Measurements from ENCODE around the gene GMNC.
A peak's percentile ranks its signal among the peaks of the same experiment; 100 is the strongest.
"Not testable (repeated sequence)": the region's sequence is repeated elsewhere in the genome, so short reads cannot be mapped to it uniquely, and the experiment has no call there.

The GMNC gene

GRCh38 chr3:190862209-190863118, at the start of gene GMNC:
Gene GMNC (minus strand): TSS chr3:190862694. CDS start chr3:190862615, 79 bp downstream.
- peak within 1 kb of the TSS; percentile 51; the same call in 1 of the 2 replicates for H3K4me3 ChIP-seq (ENCODE audit: low read length)

GRCh38 chr3:190911382-190911781, 48.9 kb upstream of the GMNC start:
- no peak overlapping the region for H3K4me3 ChIP-seq (ENCODE audit: low read length)
- no peak for TF ChIP-seq ZNF274 (IDR thresholded peaks at IDR 0.05; ENCODE audit: low read depth, low read length)

More at GRCh38 chr3:190862209-190863118, at the start of gene GMNC:
- no peak for TF ChIP-seq ZNF274 (IDR thresholded peaks at IDR 0.05; ENCODE audit: low read depth, low read length)

- TF ChIP-seq ZNF274 (IDR thresholded peaks at IDR 0.05; ENCODE audit: low read depth, low read length) = no peak
- H3K4me3 ChIP-seq (ENCODE audit: low read length) = no peak overlapping the region
Measured at GRCh38 chr3:190909908-190910307, 47.4 kb upstream of the GMNC start.

- TF ChIP-seq ZNF274 (IDR thresholded peaks at IDR 0.05; ENCODE audit: low read depth, low read length) = no peak
- H3K4me3 ChIP-seq (ENCODE audit: low read length) = no peak overlapping the region
Measured at GRCh38 chr3:190903156-190903555, 40.7 kb upstream of the GMNC start.

- no peak overlapping the region for H3K4me3 ChIP-seq (ENCODE audit: low read length)
- TF ChIP-seq ZNF274 (IDR thresholded peaks at IDR 0.05; ENCODE audit: low read depth, low read length) = no peak
Measured at GRCh38 chr3:190902292-190902691, 39.8 kb upstream of the GMNC start.

- no peak overlapping the region for H3K4me3 ChIP-seq (ENCODE audit: low read length)
- no peak for TF ChIP-seq ZNF274 (IDR thresholded peaks at IDR 0.05; ENCODE audit: low read depth, low read length)
Measured at GRCh38 chr3:190892395-190892902, 30.0 kb upstream of the GMNC start.

- H3K4me3 ChIP-seq (ENCODE audit: low read length) = no peak overlapping the region
- TF ChIP-seq ZNF274 (IDR thresholded peaks at IDR 0.05; ENCODE audit: low read depth, low read length) = no peak
Measured at GRCh38 chr3:190886945-190887344, 24.5 kb upstream of the GMNC start.

GRCh38 chr3:190883973-190884832, 21.7 kb upstream of the GMNC start:
- no peak for TF ChIP-seq ZNF274 (IDR thresholded peaks at IDR 0.05; ENCODE audit: low read depth, low read length)
- no peak overlapping the region for H3K4me3 ChIP-seq (ENCODE audit: low read length)

GRCh38 chr3:190883141-190883540, 20.6 kb upstream of the GMNC start:
- TF ChIP-seq ZNF274 (IDR thresholded peaks at IDR 0.05; ENCODE audit: low read depth, low read length) = no peak
- H3K4me3 ChIP-seq (ENCODE audit: low read length) = no peak overlapping the region

GRCh38 chr3:190877925-190878324, 15.4 kb upstream of the GMNC start:
- no peak overlapping the region for H3K4me3 ChIP-seq (ENCODE audit: low read length)
- no peak for TF ChIP-seq ZNF274 (IDR thresholded peaks at IDR 0.05; ENCODE audit: low read depth, low read length)

GRCh38 chr3:190876433-190876832, 13.9 kb upstream of the GMNC start:
- H3K4me3 ChIP-seq (ENCODE audit: low read length) = not testable (repeated sequence)

- not testable (repeated sequence) for H3K4me3 ChIP-seq (ENCODE audit: low read length)
Measured at GRCh38 chr3:190875061-190875460, 12.6 kb upstream of the GMNC start.

GRCh38 chr3:190870127-190870526, 7.6 kb upstream of the GMNC start:
- no peak for TF ChIP-seq ZNF274 (IDR thresholded peaks at IDR 0.05; ENCODE audit: low read depth, low read length)
- no peak overlapping the region for H3K4me3 ChIP-seq (ENCODE audit: low read length)

- TF ChIP-seq ZNF274 (IDR thresholded peaks at IDR 0.05; ENCODE audit: low read depth, low read length) = no peak
- H3K4me3 ChIP-seq (ENCODE audit: low read length) = no peak overlapping the region
Measured at GRCh38 chr3:190867071-190867470, 4.6 kb upstream of the GMNC start.

- no peak overlapping the region for H3K4me3 ChIP-seq (ENCODE audit: low read length)
- no peak for TF ChIP-seq ZNF274 (IDR thresholded peaks at IDR 0.05; ENCODE audit: low read depth, low read length)
Measured at GRCh38 chr3:190865828-190866227, 3.3 kb upstream of the GMNC start.

Data from GM08714 (cell line).